GM21576 (cell line): ENCODE measurements around the gene NUDT9.

Experiments used
- ATAC-seq: cut with Tn5 transposase; IDR thresholded peaks from one replicate; pipeline ENCODE4 v1.9.1; 2021; ENCODE audit warnings: mild to moderate bottlenecking, moderate library complexity; ENCODE audit not compliant: unreplicated experiment

NUDT9 gene

GRCh38 chr4:87506974-87507701 lies 84.8 kb downstream of the NUDT9 start:
- ATAC-seq = no peak
